Stimulated activated CD8-positive, alpha-beta memory T cell treated with anti-CD3 and anti-CD28 coated beads, Interleukin-2, amount 100 ng/mL, for 48 hours (primary cell): Measurements from ENCODE around the gene APCDD1L.
"Not testable (repeated sequence)": the region's sequence is repeated elsewhere in the genome, so short reads cannot be mapped to it uniquely, and the experiment has no call there.

Source experiments
- DNase-seq, 2 donors: peaks; one replicate each; pipeline ENCODE4 v3.0.0-alpha.2; 2020; ENCODE audit warnings: low read depth in 2 of 2

The APCDD1L gene

GRCh38 chr20:58416057-58416456 is 99.1 kb downstream of the APCDD1L start:
- DNase-seq = no peak

GRCh38 chr20:58414786-58415185 is 100.4 kb downstream of the APCDD1L start:
- DNase-seq = not testable (repeated sequence)

- DNase-seq = not testable (repeated sequence)
Observed at GRCh38 chr20:58414216-58414615, 101.0 kb downstream of the APCDD1L start.
